Skeletal muscle satellite cell (primary cell): ENCODE measurements around the gene GPS2.
"Not testable (repeated sequence)": the region's sequence is repeated elsewhere in the genome, so short reads cannot be mapped to it uniquely, and the experiment has no call there.

ENCODE experiments used
- H3K27me3 ChIP-seq: 2 replicates; pipeline ENCODE4 v1.7.0; 2013; ENCODE audit warnings: low read length; ENCODE audit not compliant: control insufficient read depth, insufficient read depth
- H3K36me3 ChIP-seq: 2 replicates; pipeline ENCODE4 v1.7.0; 2013; ENCODE audit warnings: mild to moderate bottlenecking, control low read depth, low read length; ENCODE audit not compliant: insufficient read depth
- H3K4me1 ChIP-seq: 2 replicates; pipeline ENCODE4 v1.7.0; 2013; ENCODE audit warnings: low read length; ENCODE audit not compliant: control insufficient read depth, insufficient read depth
- H3K4me2 ChIP-seq: 2 replicates; pipeline ENCODE4 v1.7.0; 2013; ENCODE audit warnings: mild to moderate bottlenecking, low read length
- H3K4me3 ChIP-seq: 2 replicates; pipeline ENCODE4 v1.7.0; 2013; ENCODE audit warnings: low read length
- H3K9ac ChIP-seq: 2 replicates; pipeline ENCODE4 v1.7.0; 2013; ENCODE audit warnings: mild to moderate bottlenecking, low read depth, low read length, moderate library complexity
- H3K9me3 ChIP-seq: replicated peaks from 2 replicates; pipeline ENCODE4 v1.7.0; 2013; ENCODE audit warnings: mild to moderate bottlenecking, control low read depth, low read length

GPS2 gene

DNA sequence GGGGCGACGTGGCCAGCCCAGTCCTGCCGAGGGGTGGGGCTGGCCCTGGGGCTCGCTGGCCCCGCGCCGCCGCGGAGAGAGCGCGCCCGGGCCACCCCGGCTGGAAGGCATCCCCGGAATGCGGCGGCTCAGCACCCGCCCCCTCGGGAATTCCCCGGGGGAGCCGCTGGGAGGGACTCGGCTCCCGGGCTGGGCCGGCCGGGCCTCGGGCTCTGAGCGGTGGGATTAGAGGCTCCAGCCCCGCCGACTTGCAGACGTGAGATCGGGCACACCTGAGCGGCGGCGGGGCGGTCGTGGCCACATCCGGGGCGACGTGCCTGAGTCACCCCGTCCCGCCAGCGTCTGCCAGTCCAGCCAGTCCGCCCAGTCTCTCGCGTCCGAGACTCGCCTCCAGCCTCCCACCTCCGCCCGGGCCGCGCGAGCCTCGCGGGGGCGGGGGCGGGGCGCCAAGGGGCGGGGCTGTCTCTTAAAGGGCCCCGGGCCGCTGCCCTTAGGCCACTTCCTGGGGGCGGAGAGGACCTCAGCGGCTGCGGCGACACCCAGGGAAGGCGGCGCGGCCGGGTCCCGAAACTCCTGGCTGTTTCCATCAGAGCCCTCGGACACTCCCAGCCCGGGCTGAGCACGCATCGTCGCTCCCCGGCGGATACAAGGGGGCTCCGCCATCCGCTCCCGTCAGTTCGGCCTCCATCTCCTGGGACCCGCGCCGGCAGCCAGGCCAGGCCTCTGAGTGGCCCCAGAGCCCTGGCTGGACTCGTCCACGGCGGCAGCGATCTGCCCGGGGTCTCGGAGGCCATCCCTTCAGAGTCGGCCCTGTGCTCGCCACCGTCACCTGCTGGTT, 36.7 kb upstream of the GPS2 start, which contains the start of gene KCTD11:
KCTD11 (plus strand) TSS at position 498 of the 838 bp plus-strand sequence.
- H3K4me1 ChIP-seq = peaks cover 49% of the 10 kb centered on the region

DNA sequence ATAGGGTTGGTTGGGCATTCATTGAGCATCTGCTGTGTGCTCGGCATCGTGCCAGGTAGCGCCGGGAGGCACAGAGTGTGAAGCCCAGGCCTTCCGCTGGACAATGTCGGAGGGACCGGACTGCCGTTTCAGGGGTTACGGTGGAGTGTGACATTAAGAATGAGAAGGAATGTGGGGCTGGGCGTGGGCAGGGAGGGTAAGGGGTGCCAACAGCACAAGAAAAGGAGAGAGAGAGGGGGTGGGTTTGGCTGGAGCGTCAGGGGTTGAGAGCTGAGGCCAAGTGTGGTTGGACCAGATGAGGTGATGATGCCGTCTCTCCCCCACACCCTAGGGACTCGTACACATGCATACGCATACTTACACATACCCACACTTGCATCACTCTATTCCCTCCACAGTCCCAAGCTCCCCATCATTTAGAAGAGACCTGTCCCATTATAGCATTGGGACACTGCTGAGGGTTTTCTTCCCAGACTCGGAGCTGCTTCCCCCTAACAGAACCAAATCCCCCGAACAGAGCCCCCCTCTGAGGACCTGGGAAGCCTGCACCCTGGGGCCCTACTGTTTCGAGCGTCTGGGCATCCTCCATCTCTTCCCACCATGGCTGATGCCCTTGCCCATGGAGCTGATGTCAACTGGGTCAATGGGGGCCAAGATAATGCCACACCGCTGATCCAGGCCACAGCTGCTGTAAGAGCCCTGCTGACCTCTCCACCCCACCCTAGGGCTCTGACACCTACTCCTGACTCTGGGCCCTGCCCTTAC, 33.5 kb upstream of the GPS2 start:
- Histone ChIP-seq H3K4me1 (peaks cover 26% of the 10 kb centered on the region), H3K9ac (no peak overlapping the region), H3K4me3 (no peak overlapping the region), H3K4me2 (no peak overlapping the region), H3K9me3 (no peaks in the 10 kb centered on the region), H3K36me3 (no peaks in the 10 kb centered on the region), H3K27me3 (peaks cover 14% of the 10 kb centered on the region)

More for the DNA sequence above, 36.7 kb upstream of the GPS2 start, which contains the start of gene KCTD11:
- no peaks in the 10 kb centered on the region for H3K36me3 ChIP-seq
- H3K9ac ChIP-seq = peak within 1 kb of the TSS; percentile 99
- no peaks in the 10 kb centered on the region for H3K9me3 ChIP-seq
- H3K4me3 ChIP-seq = peak within 1 kb of the TSS; percentile 97
- no peaks in the 10 kb centered on the region for H3K27me3 ChIP-seq
- peak within 1 kb of the TSS; percentile 82 for H3K4me2 ChIP-seq

DNA sequence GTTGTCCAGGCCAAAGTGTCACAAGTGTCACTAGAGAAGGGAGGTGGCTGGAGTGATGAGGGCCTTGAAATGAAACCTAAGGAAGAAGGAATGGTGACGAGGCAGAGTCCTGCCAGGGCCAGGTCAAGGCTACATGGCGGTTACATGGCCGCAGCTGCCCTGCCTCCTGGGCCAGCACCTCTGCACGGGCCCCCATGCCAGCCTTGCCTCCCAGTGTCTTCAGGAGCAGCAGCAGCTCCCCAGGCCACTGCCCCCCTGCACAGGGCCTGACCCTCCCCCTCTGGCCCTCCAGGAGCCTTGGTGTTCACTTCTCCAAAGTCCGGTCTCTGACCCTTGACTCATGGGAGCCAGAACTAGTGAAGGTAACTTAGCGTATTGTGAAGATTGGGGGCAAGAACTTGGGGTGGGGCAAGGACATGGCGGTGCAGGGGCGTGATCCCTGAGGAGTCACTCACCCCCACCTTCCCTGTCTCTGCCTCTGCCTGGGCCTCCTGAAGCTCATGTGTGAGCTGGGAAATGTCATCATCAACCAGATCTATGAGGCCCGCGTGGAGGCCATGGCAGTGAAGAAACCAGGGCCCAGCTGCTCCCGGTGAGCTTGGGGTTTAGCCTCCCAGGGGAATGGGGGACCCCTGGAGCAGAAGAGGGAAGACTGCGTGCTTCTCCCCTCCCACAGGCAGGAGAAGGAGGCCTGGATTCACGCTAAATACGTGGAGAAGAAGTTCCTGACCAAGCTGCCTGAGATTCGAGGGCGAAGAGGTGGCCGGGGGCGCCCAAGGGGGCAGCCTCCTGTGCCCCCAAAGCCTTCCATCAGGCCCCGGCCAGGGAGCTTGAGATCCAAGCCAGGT, 32.7 kb upstream of the GPS2 start:
- Histone ChIP-seq H3K36me3 (no peaks in the 10 kb centered on the region), H3K9me3 (no peaks in the 10 kb centered on the region)

DNA sequence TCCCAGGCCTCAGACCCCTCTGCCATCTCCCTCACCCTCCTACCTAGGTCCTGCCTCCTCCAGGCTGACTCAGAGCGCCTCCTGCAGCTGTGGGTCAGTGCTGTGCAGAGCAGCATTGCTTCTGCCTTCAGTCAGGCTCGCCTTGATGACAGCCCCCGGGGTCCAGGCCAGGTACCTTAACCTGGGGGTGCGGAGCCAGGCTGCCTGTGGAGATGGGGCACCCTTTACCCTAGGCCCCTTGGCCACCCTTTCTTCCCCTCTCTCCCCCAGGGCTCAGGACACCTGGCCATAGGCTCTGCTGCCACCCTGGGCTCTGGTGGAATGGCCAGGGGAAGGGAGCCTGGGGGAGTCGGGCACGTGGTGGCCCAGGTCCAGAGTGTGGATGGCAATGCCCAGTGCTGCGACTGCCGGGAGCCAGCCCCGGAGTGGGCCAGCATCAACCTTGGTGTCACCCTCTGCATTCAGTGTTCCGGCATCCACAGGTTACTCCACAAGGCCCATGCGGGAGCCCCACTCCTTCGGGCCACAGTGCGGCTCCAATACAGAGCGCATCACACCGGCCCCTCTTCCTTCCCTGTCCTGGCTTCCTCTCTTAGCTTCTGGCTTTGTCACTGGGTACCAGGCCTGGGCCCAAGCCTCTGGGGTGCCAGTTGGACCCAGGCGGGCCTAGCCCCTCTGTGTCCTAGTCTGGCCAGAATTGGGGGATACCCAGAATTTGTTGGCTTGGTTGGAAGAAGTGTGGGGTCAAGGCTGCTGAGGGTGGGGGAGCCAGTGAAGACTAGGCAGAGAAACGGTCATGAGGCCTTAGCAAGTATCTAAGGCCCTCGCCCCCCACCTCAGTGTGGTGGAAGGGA, 31.8 kb upstream of the GPS2 start:
- Histone ChIP-seq H3K9me3 (no peaks in the 10 kb centered on the region), H3K36me3 (no peaks in the 10 kb centered on the region), H3K4me2 (no peak overlapping the region), H3K4me1 (peaks cover 14% of the 10 kb centered on the region), H3K9ac (no peak overlapping the region), H3K27me3 (peaks cover 26% of the 10 kb centered on the region), H3K4me3 (no peak overlapping the region)

More for the DNA sequence above, 32.7 kb upstream of the GPS2 start:
- peaks cover 19% of the 10 kb centered on the region for H3K4me1 ChIP-seq
- H3K9ac ChIP-seq = no peak overlapping the region
- no peak overlapping the region for H3K4me2 ChIP-seq
- no peak overlapping the region for H3K4me3 ChIP-seq
- H3K27me3 ChIP-seq = peaks cover 22% of the 10 kb centered on the region

DNA sequence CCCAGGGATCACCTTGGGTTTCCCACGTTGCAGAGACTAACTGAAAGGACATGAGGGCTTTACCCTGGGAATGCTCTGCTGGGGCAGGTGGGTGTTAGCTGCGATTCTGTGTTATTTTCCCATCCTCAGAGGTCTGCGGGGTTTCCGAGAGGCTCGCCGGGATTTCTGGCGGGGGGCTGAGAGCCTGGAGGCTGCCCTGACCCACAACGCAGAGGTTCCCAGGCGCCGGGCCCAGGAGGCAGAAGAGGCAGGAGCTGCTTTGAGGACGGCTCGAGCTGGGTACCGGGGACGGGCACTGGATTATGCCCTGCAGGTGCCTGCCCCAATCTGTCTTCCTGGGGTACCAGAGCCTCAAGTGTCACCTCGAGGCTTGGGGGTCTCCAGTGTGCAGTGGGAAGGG, 28.1 kb upstream of the GPS2 start:
- no peaks in the 10 kb centered on the region for H3K4me1 ChIP-seq
- H3K4me3 ChIP-seq = no peak overlapping the region
- peaks cover 34% of the 10 kb centered on the region for H3K27me3 ChIP-seq
- H3K9me3 ChIP-seq = no peaks in the 10 kb centered on the region
- no peak overlapping the region for H3K4me2 ChIP-seq
- no peaks in the 10 kb centered on the region for H3K36me3 ChIP-seq
- no peak overlapping the region for H3K9ac ChIP-seq

GRCh38 chr17:7341842-7342241, 26.7 kb upstream of the GPS2 start:
- Histone ChIP-seq H3K36me3 (no peaks in the 10 kb centered on the region), H3K9ac (no peak overlapping the region), H3K4me1 (no peaks in the 10 kb centered on the region), H3K27me3 (peaks cover 36% of the 10 kb centered on the region), H3K4me2 (no peak overlapping the region), H3K9me3 (no peaks in the 10 kb centered on the region), H3K4me3 (no peak overlapping the region)

GRCh38 chr17:7340179-7340578, 25.0 kb upstream of the GPS2 start:
- H3K27me3 ChIP-seq = peaks cover 42% of the 10 kb centered on the region

GRCh38 chr17:7337600-7337999, 22.4 kb upstream of the GPS2 start:
- not testable (repeated sequence) for H3K4me1 ChIP-seq, H3K9ac ChIP-seq, H3K36me3 ChIP-seq, H3K4me2 ChIP-seq, H3K9me3 ChIP-seq, H3K4me3 ChIP-seq
- H3K27me3 ChIP-seq = peaks cover 27% of the 10 kb centered on the region

More at GRCh38 chr17:7340179-7340578, 25.0 kb upstream of the GPS2 start:
- H3K9ac ChIP-seq = no peak overlapping the region
- H3K4me1 ChIP-seq = no peaks in the 10 kb centered on the region
- H3K4me2 ChIP-seq = no peak overlapping the region
- H3K4me3 ChIP-seq = no peak overlapping the region
- no peaks in the 10 kb centered on the region for H3K9me3 ChIP-seq
- H3K36me3 ChIP-seq = no peaks in the 10 kb centered on the region

DNA sequence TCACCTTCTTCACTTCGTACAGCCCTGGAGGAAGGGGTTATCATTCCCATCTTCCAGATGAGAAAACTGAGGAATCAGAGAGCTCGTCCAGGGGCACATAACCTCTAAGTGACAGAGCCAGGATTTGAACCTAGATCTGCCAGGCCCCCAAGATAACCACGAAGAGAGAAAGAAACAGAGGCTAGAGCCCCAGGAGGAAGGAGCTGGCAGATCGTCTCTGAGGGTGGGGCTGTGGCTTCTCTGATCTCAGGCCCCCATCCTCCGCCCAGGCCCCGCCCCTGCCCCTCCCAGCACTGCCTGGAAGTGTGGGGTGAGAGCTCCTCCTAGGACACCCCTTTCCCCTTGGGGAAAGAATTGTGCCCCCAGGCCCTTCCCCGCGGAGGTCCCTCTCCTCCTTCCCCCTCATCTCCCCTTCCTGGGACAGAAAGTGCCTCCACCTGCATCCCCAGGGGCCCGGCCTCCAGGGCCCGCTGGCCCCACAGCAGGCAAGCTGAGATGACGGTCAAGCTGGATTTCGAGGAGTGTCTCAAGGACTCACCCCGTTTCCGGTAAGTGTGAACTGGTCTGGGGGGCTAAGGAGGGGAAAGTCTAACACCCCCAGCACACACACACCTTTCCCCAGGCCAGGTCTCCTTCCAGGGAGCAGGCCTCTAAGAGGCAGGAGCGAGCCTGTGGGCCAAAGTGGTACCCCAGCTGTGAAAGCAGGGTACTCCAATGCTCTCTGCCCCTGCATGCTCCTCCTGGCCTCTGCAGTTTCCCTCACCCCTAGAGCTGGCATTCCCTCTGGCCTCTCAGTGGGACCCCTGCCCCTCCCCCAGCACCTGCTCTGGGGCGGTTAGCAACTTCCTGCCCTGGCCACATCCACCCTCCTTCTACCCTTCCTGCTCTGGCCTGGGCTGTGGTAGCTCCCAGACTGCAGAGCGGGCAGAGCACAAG, 21.3 kb upstream of the GPS2 start, which contains the start of gene ACAP1:
ACAP1 (plus strand) TSS at position 290 of the 936 bp plus-strand sequence; CDS start at position 496, 206 bp downstream.
- no peak within 1 kb of the TSS for H3K9ac ChIP-seq
- no peak within 1 kb of the TSS for H3K4me3 ChIP-seq
- no peaks in the 10 kb centered on the region for H3K36me3 ChIP-seq
- H3K27me3 ChIP-seq = peaks cover 19% of the 10 kb centered on the region
- H3K4me1 ChIP-seq = no peaks in the 10 kb centered on the region
- H3K4me2 ChIP-seq = no peak within 1 kb of the TSS
- no peaks in the 10 kb centered on the region for H3K9me3 ChIP-seq

- H3K4me1 ChIP-seq, H3K9me3 ChIP-seq, H3K36me3 ChIP-seq, H3K4me3 ChIP-seq, H3K9ac ChIP-seq, H3K4me2 ChIP-seq: not testable (repeated sequence)
- peaks cover 16% of the 10 kb centered on the region for H3K27me3 ChIP-seq
Measured at GRCh38 chr17:7335765-7336164, 20.6 kb upstream of the GPS2 start.
